ENCODE measurements around the gene OR51B6. TPM values are rescaled to one million over a fixed set of nuclear protein-coding genes. Genes with fewer than 3 reads are reported as not detected.

The OR51B6 gene
- total RNA-seq, 2 donors from 2014 or later = 0.29 TPM; not detected in 1

DNA sequence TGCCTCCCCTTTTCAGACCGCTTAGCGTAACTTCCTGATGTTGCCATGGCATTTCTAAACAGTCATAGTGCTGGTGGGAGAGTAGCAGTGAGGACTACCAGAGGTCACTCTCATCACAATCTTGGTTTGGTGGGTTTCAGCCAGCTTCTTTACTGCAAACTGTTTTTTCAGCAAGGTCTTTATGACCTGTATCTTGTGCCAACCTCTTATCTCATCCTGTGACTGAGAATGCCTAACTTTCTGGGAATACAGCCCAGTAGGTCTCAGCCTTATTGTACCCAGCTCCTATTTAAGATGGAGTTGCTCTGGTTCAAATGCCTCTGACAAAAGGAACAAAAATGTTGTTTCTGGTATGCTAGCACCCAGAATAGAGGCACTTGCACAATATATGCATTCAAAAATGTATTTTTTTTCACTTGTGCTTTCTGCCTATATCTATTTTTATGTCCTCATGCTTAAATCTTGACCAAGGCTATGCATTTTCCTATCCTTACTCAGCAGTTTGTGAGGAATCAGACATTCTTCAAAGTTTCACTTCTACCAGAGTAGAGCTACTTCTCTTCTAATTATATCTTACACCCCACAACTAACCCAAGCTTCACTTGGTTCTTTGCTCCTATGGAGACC lies 16.3 kb downstream of the OR51B6 start:
- peaks cover 6% of the 10 kb centered on the region for H3K4me1 ChIP-seq (ENCODE audit: control insufficient read depth, insufficient read depth, low read length)
- H3K4me3 Mint-ChIP-seq = no peak overlapping the region
- H3K36me3 Mint-ChIP-seq (ENCODE audit: low read depth) = peaks cover under 1% of the 10 kb centered on the region
- no peak overlapping the region for H3K27ac Mint-ChIP-seq
- H3K27ac ChIP-seq (ENCODE audit: low read depth, low read length) = no peak overlapping the region
- peaks cover 22% of the 10 kb centered on the region for H3K4me1 Mint-ChIP-seq
- TF ChIP-seq, protein P1, sequence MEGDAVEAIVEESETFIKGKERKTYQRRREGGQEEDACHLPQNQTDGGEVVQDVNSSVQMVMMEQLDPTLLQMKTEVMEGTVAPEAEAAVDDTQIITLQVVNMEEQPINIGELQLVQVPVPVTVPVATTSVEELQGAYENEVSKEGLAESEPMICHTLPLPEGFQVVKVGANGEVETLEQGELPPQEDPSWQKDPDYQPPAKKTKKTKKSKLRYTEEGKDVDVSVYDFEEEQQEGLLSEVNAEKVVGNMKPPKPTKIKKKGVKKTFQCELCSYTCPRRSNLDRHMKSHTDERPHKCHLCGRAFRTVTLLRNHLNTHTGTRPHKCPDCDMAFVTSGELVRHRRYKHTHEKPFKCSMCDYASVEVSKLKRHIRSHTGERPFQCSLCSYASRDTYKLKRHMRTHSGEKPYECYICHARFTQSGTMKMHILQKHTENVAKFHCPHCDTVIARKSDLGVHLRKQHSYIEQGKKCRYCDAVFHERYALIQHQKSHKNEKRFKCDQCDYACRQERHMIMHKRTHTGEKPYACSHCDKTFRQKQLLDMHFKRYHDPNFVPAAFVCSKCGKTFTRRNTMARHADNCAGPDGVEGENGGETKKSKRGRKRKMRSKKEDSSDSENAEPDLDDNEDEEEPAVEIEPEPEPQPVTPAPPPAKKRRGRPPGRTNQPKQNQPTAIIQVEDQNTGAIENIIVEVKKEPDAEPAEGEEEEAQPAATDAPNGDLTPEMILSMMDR (conservative IDR thresholded peaks at IDR 0.05) = no peak
- no peak overlapping the region for H3K9ac ChIP-seq (ENCODE audit: extremely low read depth, low read length, poor library complexity, severe bottlenecking)
- no peaks in the 10 kb centered on the region for H3K36me3 ChIP-seq (ENCODE audit: control insufficient read depth, insufficient read depth, low read length)
- no peaks in the 10 kb centered on the region for H3K27me3 Mint-ChIP-seq (ENCODE audit: insufficient read depth)
- H3K27me3 ChIP-seq (ENCODE audit: control insufficient read depth, insufficient read depth, low read length, poor library complexity, severe bottlenecking) = no peaks in the 10 kb centered on the region
- 68% methylated on average over 2 of the region's 2 CpGs; no CpG with 5 or more reads in 1 of the 2 experiments for WGBS, 2 experiments (ENCODE audit: insufficient coverage in 1 of 2, insufficient read length in 1 of 2)
- DNase-seq = no peak
- peaks cover 1% of the 10 kb centered on the region for H3K9me3 Mint-ChIP-seq
- no peak overlapping the region for H3K4me3 ChIP-seq (ENCODE audit: low read length)
- H3K9me3 ChIP-seq (ENCODE audit: control insufficient read depth, low read length) = peaks cover 5% of the 10 kb centered on the region

DNA sequence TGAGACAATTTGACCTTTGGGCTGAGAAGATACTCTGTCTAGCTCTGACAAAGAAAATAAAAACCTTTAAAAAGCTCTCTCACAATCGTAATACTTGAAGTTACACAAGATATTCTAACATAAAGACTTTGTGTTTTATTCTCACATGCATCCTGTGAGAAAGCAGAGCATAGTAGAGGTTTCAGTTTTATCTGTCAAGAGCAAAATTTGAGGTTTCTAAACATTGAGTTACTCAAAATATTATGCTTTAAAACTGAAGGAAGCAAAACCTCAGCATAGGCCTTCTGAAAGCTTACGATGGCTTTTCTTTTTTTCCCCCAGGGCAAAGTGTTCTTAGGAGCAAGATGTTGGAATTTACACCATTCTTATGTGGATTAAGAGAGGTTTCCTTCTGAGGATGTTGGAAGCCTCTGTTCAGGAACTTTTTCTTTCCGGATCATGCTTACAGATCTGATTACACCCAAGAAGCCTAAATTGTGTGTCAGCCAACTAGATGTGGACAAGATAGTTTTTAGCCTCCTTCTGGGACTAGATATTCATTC lies 17.3 kb downstream of the OR51B6 start:
- Histone ChIP-seq H3K9me3 (ENCODE audit: control insufficient read depth, low read length) (peaks cover 15% of the 10 kb centered on the region), H3K4me3 (ENCODE audit: low read length) (no peak overlapping the region), H3K36me3 (ENCODE audit: control insufficient read depth, insufficient read depth, low read length) (no peaks in the 10 kb centered on the region), H3K4me1 (ENCODE audit: control insufficient read depth, insufficient read depth, low read length) (peaks cover 6% of the 10 kb centered on the region), H3K9ac (ENCODE audit: extremely low read depth, low read length, poor library complexity, severe bottlenecking) (no peak overlapping the region), H3K27me3 (ENCODE audit: control insufficient read depth, insufficient read depth, low read length, poor library complexity, severe bottlenecking) (no peaks in the 10 kb centered on the region), H3K27ac (ENCODE audit: low read depth, low read length) (no peak overlapping the region)
- no peak for DNase-seq
- 61 to 80% methylated on average over 1 to 3 of the region's 3 CpGs for WGBS, 2 experiments (ENCODE audit: insufficient coverage in 1 of 2, insufficient read length in 1 of 2)
- H3K4me1 Mint-ChIP-seq = peaks cover 16% of the 10 kb centered on the region
- TF ChIP-seq, protein P1 (conservative IDR thresholded peaks at IDR 0.05) = no peak
- peaks cover 11% of the 10 kb centered on the region for H3K9me3 Mint-ChIP-seq
- H3K27me3 Mint-ChIP-seq (ENCODE audit: insufficient read depth) = no peaks in the 10 kb centered on the region
- peaks cover 9% of the 10 kb centered on the region for H3K36me3 Mint-ChIP-seq (ENCODE audit: low read depth)
- no peak overlapping the region for H3K4me3 Mint-ChIP-seq
- H3K27ac Mint-ChIP-seq = no peak overlapping the region

DNA sequence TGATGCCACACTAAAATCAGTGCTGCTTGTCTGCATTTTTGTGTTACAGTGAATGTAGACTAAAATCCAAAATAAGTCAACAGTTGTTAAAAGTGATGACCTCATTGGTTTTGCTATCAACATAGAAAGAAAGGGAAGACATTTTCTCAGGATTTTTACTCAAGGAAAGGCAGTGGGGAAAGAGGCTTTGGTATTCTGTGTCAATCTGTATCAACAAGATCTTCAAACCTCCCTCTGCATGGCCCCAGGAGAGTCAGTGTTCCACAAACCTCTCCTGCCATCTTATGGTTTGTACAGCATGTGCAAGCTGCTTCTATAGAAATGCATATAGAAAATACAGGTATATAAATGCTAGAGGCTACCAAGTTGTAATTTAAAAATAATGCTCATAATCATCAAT lies 18.5 kb downstream of the OR51B6 start:
- Histone ChIP-seq H3K9me3 (ENCODE audit: control insufficient read depth, low read length) (peaks cover 15% of the 10 kb centered on the region), H3K36me3 (ENCODE audit: control insufficient read depth, insufficient read depth, low read length) (no peaks in the 10 kb centered on the region), H3K27ac (ENCODE audit: low read depth, low read length) (no peak overlapping the region), H3K27me3 (ENCODE audit: control insufficient read depth, insufficient read depth, low read length, poor library complexity, severe bottlenecking) (no peaks in the 10 kb centered on the region), H3K9ac (ENCODE audit: extremely low read depth, low read length, poor library complexity, severe bottlenecking) (no peak overlapping the region), H3K4me3 (ENCODE audit: low read length) (no peak overlapping the region), H3K4me1 (ENCODE audit: control insufficient read depth, insufficient read depth, low read length) (peaks cover 6% of the 10 kb centered on the region)
- TF ChIP-seq, protein P1 (conservative IDR thresholded peaks at IDR 0.05) = peak; percentile 78
- no peak for DNase-seq
- H3K4me1 Mint-ChIP-seq = peaks cover 16% of the 10 kb centered on the region
- peaks cover 9% of the 10 kb centered on the region for H3K36me3 Mint-ChIP-seq (ENCODE audit: low read depth)
- no peak overlapping the region for H3K27ac Mint-ChIP-seq
- H3K27me3 Mint-ChIP-seq (ENCODE audit: insufficient read depth) = no peaks in the 10 kb centered on the region
- H3K9me3 Mint-ChIP-seq = peaks cover 16% of the 10 kb centered on the region
- no peak overlapping the region for H3K4me3 Mint-ChIP-seq

Data from endodermal cell (in vitro differentiated cells).